GM21423 (cell line): ENCODE data around the gene MBTPS2.

Experiments
- ATAC-seq: cut with Tn5 transposase; IDR thresholded peaks from one replicate; pipeline ENCODE4 v1.9.1; 2021; ENCODE audit warnings: mild to moderate bottlenecking, moderate library complexity; ENCODE audit not compliant: unreplicated experiment

MBTPS2 gene

GRCh38 chrX:21932292-21933002 lies 93.0 kb downstream of the MBTPS2 start:
- ATAC-seq = no peak

DNA sequence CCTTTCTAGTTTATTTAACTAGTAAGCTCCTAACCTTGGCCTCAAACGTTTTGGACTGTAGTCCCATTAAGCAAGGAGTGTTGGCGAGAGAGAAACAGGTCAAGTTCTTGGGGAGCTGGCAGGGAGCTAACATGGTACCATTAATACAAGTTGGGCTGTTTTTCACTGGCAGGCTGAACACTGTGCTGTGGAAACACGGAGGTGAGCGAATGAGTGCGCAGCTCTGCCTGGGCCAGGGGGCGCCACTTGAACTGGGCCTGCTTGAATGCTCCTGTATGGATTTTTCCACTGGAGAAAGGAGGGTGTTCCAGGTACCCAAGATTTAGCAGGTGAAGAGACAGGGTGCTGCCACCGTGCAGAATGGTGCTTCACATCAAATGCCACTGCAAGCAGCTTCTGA lies 93.7 kb downstream of the MBTPS2 start:
- no peak for ATAC-seq

DNA sequence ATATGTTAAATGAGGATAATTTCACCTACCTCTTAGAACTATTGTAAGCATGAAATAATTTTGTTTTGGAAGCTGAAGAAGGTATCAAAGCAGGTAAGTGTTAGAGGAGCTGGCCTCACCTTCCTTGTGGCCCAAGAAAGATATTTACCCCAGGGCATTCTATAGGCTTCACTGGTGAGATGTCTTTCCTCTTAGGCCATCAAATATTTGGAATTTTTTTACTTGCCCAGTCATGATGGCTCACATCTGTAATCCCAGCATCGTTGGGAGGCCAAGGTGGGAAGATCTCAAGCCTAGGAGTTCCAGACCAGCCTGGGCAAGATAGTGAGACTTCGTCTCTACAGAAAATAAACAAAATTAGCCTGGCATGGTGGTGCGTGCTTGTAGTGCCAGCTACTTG lies 95.0 kb downstream of the MBTPS2 start:
- no peak for ATAC-seq
